Activated CD8-positive, alpha-beta T cell treated with anti-CD3 and anti-CD28 coated beads, Interleukin-2, amount 10 ng/mL, durations not matched to agents 7 days and 5 days (primary cell): ENCODE measurements around the gene CAV1. TPM values are rescaled to one million over a fixed set of nuclear protein-coding genes. Genes with fewer than 3 reads are reported as not detected.

Source experiments
- ATAC-seq: fragments of 150-1000 bp; cut with Tn5 transposase; one replicate; pipeline ENCODE4 v1.10.0; 2021; ENCODE audit warnings: moderate library complexity
- CTCF ChIA-PET: fragments of 350-600 bp; sonication (Branson Sonifier 250); formaldehyde crosslinking; loops from one replicate; lab custom pipeline; 2021; ENCODE audit warnings: antibody characterized with exemption; lab: Charles Lee
- POLR2A ChIA-PET: fragments of 350-600 bp; sonication (Branson Sonifier 250); formaldehyde crosslinking; loops from one replicate; lab custom pipeline; 2021; ENCODE audit warnings: antibody characterized with exemption; lab: Charles Lee
- DNase-seq: peaks from one replicate; pipeline ENCODE4 v3.0.0-alpha.2; 2020
- H3K27ac Mint-ChIP-seq: one replicate; pipeline ENCODE4 v1.8.0; 2021; ENCODE audit warnings: mild to moderate bottlenecking, mixed read lengths
- H3K27me3 Mint-ChIP-seq: one replicate; pipeline ENCODE4 v1.8.0; 2021; ENCODE audit warnings: low read depth, mixed read lengths
- H3K36me3 Mint-ChIP-seq: one replicate; pipeline ENCODE4 v1.8.0; 2021; ENCODE audit warnings: low read depth, mixed read lengths
- H3K4me1 Mint-ChIP-seq: one replicate; pipeline ENCODE4 v1.8.0; 2021; ENCODE audit warnings: low read depth, mixed read lengths
- H3K4me3 Mint-ChIP-seq: one replicate; pipeline ENCODE4 v1.8.0; 2021; ENCODE audit warnings: mild to moderate bottlenecking, mixed read lengths
- H3K9me3 Mint-ChIP-seq: one replicate; pipeline ENCODE4 v1.8.0; 2022; ENCODE audit warnings: mixed read lengths; ENCODE audit not compliant: insufficient read depth
- total RNA-seq, 2 experiments: library from RNA; stranded (reverse); gene quantifications; one replicate each; pipeline ENCODE4 v1.2.3, GENCODE V29; 2021

Gene CAV1
- total RNA-seq, 2 experiments from 2014 or later, result not detected

DNA sequence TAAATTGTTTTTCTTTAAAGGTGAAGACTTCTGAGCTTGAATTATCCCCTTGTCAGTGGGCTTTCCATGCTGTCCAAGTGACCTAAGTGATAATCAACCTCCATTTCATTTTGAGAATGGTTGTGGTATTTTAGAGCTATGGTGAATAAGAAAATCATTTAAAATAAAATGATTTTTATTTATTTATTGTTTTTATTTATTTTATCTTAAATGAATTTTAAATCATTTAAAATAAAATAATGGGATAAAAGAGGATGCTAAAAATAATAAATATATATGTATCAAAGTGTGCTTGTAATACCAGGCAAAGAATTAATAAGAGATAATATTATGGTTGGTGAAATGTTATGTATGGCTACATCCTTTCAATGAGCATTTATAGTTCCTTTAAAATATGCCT lies 24.5 kb downstream of the CAV1 start:
- Mint-ChIP-seq H3K36me3 (no peaks in the 10 kb centered on the region), H3K4me1 (no peaks in the 10 kb centered on the region), H3K9me3 (no peaks in the 10 kb centered on the region), H3K27ac (no peak overlapping the region), H3K4me3 (no peak overlapping the region), H3K27me3 (peaks cover 9% of the 10 kb centered on the region)
- no peak for DNase-seq
- CTCF ChIA-PET, result no interaction called here
- ATAC-seq, result no peak
- POLR2A ChIA-PET, result no interaction called here

DNA sequence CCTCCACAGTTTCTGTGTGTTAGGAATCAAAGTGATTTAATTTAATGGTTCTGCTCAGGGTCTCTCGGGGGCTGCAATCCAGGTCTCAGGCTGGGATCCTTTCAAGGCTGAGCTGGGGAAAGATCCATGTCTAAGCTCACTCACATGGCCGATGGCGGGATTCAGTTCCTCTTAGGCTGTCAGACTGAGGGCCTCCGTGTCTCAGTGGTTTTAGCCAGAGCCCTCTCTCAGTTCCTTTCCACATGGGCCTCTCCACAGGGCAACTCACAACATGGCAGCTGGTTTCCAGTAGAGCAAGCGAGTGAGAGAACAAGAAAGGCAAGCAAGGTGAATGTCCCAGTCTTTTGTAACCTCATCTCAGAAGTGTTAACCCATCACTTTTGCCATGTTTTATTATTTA lies 26.9 kb downstream of the CAV1 start:
- Mint-ChIP-seq H3K27me3 (peaks cover 13% of the 10 kb centered on the region), H3K9me3 (no peaks in the 10 kb centered on the region), H3K27ac (no peak overlapping the region), H3K36me3 (no peaks in the 10 kb centered on the region), H3K4me3 (no peak overlapping the region), H3K4me1 (no peaks in the 10 kb centered on the region)
- ATAC-seq (no peak), DNase-seq (no peak)
- ChIA-PET POLR2A (no interaction called here), CTCF (no interaction called here)

GRCh38 chr7:116552602-116553001 lies 27.8 kb downstream of the CAV1 start:
- Mint-ChIP-seq H3K27me3 (peaks cover 14% of the 10 kb centered on the region), H3K36me3 (no peaks in the 10 kb centered on the region), H3K4me3 (no peak overlapping the region), H3K4me1 (no peaks in the 10 kb centered on the region), H3K9me3 (no peaks in the 10 kb centered on the region), H3K27ac (no peak overlapping the region)
- ATAC-seq (no peak), DNase-seq (no peak)
- CTCF ChIA-PET, result no interaction called here
- POLR2A ChIA-PET, result no interaction called here

GRCh38 chr7:116553168-116553964 lies 28.5 kb downstream of the CAV1 start:
- no peaks in the 10 kb centered on the region for H3K9me3 Mint-ChIP-seq
- ChIA-PET POLR2A (no interaction called here), CTCF (no interaction called here)
- H3K4me1 Mint-ChIP-seq, result no peaks in the 10 kb centered on the region
- H3K4me3 Mint-ChIP-seq, result no peak overlapping the region
- no peak for DNase-seq
- H3K36me3 Mint-ChIP-seq, result no peaks in the 10 kb centered on the region
- H3K27ac Mint-ChIP-seq, result no peak overlapping the region
- H3K27me3 Mint-ChIP-seq, result peaks cover 18% of the 10 kb centered on the region
- ATAC-seq, result no peak

DNA sequence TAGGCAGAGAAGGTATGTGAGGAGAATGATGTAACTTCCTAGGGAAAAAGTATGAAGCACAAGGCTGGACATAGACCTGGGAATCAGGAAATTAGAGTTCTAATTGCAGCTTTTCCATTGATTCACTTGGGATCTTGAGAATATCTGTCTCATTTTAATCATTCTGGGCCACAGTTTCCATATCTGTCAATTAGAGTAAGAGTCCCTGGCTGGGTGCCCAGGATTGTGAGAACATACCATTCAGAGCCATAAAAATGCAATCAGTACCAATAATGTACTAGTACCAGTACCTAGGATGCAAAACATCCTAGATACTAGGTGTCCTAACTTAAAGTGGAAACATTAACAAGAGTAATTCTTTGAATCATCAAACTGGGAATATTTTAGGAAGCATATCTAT lies 29.6 kb downstream of the CAV1 start:
- H3K9me3 Mint-ChIP-seq, result no peaks in the 10 kb centered on the region
- CTCF ChIA-PET, result interaction anchor here (1.0 kb wide), 1 partner anchor 34 kb away, joined by 3 read pairs; no protein-coding TSS in a partner anchor
- H3K4me3 Mint-ChIP-seq, result no peak overlapping the region
- no peak overlapping the region for H3K27ac Mint-ChIP-seq
- no peaks in the 10 kb centered on the region for H3K36me3 Mint-ChIP-seq
- ATAC-seq (no peak), DNase-seq (no peak)
- POLR2A ChIA-PET, result interaction anchor here (1.1 kb wide), 1 partner anchor 89 kb away, joined by 5 read pairs; no protein-coding TSS in a partner anchor
- H3K27me3 Mint-ChIP-seq, result peaks cover 16% of the 10 kb centered on the region
- no peaks in the 10 kb centered on the region for H3K4me1 Mint-ChIP-seq

GRCh38 chr7:116554911-116555310 lies 30.1 kb downstream of the CAV1 start:
- CTCF ChIA-PET, result interaction anchor here (1.0 kb wide), 1 partner anchor 34 kb away, joined by 3 read pairs; no protein-coding TSS in a partner anchor
- ATAC-seq (no peak), DNase-seq (no peak)
- H3K36me3 Mint-ChIP-seq, result no peaks in the 10 kb centered on the region
- H3K9me3 Mint-ChIP-seq, result no peaks in the 10 kb centered on the region
- no peak overlapping the region for H3K27ac Mint-ChIP-seq
- H3K27me3 Mint-ChIP-seq, result peaks cover 16% of the 10 kb centered on the region
- POLR2A ChIA-PET, result interaction anchor here (1.1 kb wide), 1 partner anchor 89 kb away, joined by 5 read pairs; no protein-coding TSS in a partner anchor
- H3K4me3 Mint-ChIP-seq, result no peak overlapping the region
- no peaks in the 10 kb centered on the region for H3K4me1 Mint-ChIP-seq

DNA sequence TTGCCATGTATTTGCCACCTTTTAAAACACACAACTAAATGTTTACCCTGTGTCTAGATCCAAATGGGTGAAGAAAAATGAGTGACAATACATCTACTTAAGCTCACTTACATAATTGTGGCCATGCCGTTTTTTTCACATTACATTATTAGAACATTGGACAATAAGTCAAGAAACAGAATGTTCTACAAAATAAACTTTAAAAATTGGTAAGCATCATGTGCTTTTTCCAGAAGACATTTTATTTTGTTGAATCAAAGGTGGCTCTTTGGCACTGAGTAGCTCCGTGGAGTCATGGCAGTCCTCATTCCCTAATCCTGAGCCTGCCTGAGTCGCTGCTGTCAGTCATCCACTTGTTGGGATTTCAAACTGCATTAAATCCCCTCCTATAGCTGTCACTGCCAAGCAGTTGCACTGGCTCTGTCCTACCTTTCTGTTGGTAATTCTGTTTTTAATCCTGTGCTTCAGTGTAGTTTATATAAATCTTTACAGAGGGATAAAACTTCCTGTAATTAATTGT lies 32.3 kb downstream of the CAV1 start:
- ChIA-PET CTCF (no interaction called here), POLR2A (no interaction called here)
- H3K27ac Mint-ChIP-seq, result no peak overlapping the region
- no peaks in the 10 kb centered on the region for H3K4me1 Mint-ChIP-seq
- no peak for DNase-seq
- H3K36me3 Mint-ChIP-seq, result no peaks in the 10 kb centered on the region
- no peaks in the 10 kb centered on the region for H3K9me3 Mint-ChIP-seq
- no peak for ATAC-seq
- H3K4me3 Mint-ChIP-seq, result no peak overlapping the region
- peaks cover 18% of the 10 kb centered on the region for H3K27me3 Mint-ChIP-seq

DNA sequence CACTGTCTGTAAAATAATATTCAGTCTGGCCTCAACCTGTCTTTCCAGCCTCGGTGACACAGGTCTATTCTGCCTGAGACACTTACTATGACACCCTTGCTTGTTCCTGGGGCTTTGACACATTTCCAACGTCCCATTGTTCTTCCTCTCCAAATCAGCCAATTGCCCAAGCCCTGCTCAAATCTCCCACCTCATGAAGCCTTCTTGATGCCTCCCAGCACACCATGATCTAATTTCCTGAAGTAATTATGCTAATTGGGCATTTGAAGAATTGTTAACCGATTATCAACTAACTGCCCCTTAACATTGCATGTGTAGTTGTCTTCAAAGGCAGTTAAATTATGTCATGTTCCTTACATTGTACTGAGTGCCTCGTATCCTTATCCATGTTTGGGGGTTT lies 33.1 kb downstream of the CAV1 start:
- H3K4me1 Mint-ChIP-seq, result no peaks in the 10 kb centered on the region
- H3K4me3 Mint-ChIP-seq, result no peak overlapping the region
- H3K36me3 Mint-ChIP-seq, result no peaks in the 10 kb centered on the region
- DNase-seq (no peak), ATAC-seq (no peak)
- no peak overlapping the region for H3K27ac Mint-ChIP-seq
- ChIA-PET CTCF (no interaction called here), POLR2A (no interaction called here)
- peaks cover 17% of the 10 kb centered on the region for H3K27me3 Mint-ChIP-seq
- H3K9me3 Mint-ChIP-seq, result no peaks in the 10 kb centered on the region

- no peak overlapping the region for H3K4me3 Mint-ChIP-seq
- ATAC-seq, result no peak
- CTCF ChIA-PET, result interaction anchor here (1.1 kb wide), 1 partner anchor 29 kb away, joined by 3 read pairs; no protein-coding TSS in a partner anchor
Observed at GRCh38 chr7:116560021-116560970, 35.5 kb downstream of the CAV1 start.

DNA sequence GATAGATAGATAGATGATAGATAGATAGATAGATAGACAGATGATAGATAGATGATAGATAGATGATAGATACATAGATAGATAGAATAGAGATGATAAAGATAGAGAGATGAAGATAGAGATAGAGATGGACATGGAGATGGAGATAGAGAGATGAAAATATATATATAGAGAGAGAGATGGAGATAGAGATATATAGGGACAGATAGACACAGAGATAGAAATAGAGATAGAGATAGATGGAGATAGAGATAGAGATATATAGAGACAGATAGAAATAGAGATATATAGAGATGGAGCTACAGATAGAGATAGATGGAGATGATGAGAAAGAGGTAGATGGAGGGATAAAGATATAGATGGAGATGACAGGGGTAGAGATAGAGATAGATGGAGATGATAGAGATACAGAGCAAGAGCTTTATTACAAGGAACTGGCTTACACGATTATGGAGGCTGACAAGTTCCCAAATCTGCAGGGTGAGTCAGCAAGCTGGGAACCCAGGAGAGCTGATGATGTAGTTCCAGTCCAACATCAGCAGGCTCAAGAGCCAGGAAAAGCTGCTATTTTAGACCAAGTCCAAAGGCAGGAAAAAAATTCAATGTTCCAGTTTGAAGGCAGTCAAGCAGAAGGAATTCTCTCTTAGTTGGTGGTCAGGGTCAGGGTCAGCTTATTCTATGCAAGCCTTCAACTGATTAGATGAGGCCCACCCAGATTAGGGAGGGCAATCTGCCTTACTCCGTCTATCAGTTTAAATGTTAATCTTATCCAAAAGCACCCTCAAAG lies 37.1 kb downstream of the CAV1 start:
- ChIA-PET CTCF (interaction anchor here (0.7 to 0.9 kb wide), 2 partner anchors 27 to 30 kb away, joined by 3 read pairs; no protein-coding TSS in a partner anchor), POLR2A (no interaction called here)
- no peak overlapping the region for H3K27ac Mint-ChIP-seq
- H3K27me3 Mint-ChIP-seq, result peaks cover 13% of the 10 kb centered on the region
- ATAC-seq (no peak), DNase-seq (no peak)
- no peak overlapping the region for H3K4me3 Mint-ChIP-seq
- no peaks in the 10 kb centered on the region for H3K9me3 Mint-ChIP-seq
- no peaks in the 10 kb centered on the region for H3K4me1 Mint-ChIP-seq
- H3K36me3 Mint-ChIP-seq, result no peaks in the 10 kb centered on the region

More at GRCh38 chr7:116560021-116560970, 35.5 kb downstream of the CAV1 start:
- Mint-ChIP-seq H3K27ac (no peak overlapping the region), H3K36me3 (no peaks in the 10 kb centered on the region), H3K4me1 (no peaks in the 10 kb centered on the region), H3K27me3 (peaks cover 14% of the 10 kb centered on the region), H3K9me3 (no peaks in the 10 kb centered on the region)
- no peak for DNase-seq
- POLR2A ChIA-PET, result no interaction called here

DNA sequence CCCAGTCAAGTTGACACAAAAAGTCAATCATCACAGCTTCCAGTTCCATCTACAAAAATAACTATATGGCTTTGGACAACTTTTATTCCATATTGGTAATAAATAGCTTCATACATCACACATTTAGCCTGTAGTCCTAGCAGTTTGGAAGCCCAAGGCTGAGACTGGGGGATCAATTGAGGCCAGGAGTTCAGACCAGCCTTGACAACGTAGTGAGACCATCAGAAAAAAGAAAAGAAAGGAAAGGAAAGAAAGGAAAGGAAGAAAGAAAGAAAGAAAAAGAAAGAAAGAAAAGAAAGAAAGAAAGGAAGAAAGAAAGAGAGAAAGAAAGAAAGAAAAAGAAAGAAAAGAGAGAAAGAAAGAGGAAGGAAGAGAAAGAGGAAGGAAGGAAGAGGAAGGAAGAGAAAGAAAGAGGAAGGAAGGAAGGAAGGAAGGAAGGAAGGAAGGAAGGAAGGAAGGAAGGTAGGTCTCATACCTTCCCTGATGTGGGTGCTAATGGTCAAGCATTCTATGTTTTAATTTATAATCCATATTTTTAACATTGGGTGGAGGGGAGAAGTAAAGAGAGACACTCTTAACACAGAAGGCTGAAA lies 37.8 kb downstream of the CAV1 start:
- ChIA-PET CTCF (interaction anchor here (0.7 to 1.2 kb wide), 3 partner anchors 26 to 382 kb away, joined by 3 read pairs; no protein-coding TSS in a partner anchor), POLR2A (no interaction called here)
- no peaks in the 10 kb centered on the region for H3K9me3 Mint-ChIP-seq
- no peaks in the 10 kb centered on the region for H3K4me1 Mint-ChIP-seq
- no peaks in the 10 kb centered on the region for H3K36me3 Mint-ChIP-seq
- no peak overlapping the region for H3K4me3 Mint-ChIP-seq
- ATAC-seq (no peak), DNase-seq (no peak)
- no peak overlapping the region for H3K27ac Mint-ChIP-seq
- peaks cover 13% of the 10 kb centered on the region for H3K27me3 Mint-ChIP-seq
